ENCODE measurements around the gene ZNF385B.
A peak's percentile ranks its signal among the peaks of the same experiment; 100 is the strongest.

Gene ZNF385B

GRCh38 chr2:179817181-179817841, 44.1 kb downstream of the ZNF385B start:
- H3K4me3 ChIP-seq (ENCODE audit: low read depth, low read length) = no peak overlapping the region
- CTCF ChIA-PET = no interaction called here
- POLR2A ChIA-PET = no interaction called here
- TF ChIP-seq ZNF830 (tag by site-specific recombination; IDR thresholded peaks at IDR 0.05; ENCODE audit: low read depth) = no peak
- TF ChIP-seq ZNF350 (tag by site-specific recombination; IDR thresholded peaks at IDR 0.05) = no peak
- 0 out of 2 replicates have a peak, but pooled peaks have one; percentile 22 for TF ChIP-seq GFI1B (tag by site-specific recombination; IDR thresholded peaks at IDR 0.05)
- no peak for TF ChIP-seq KLF16 (tag by site-specific recombination; IDR thresholded peaks at IDR 0.05)
- no peak for TF ChIP-seq ZNF549 (tag by site-specific recombination; IDR thresholded peaks at IDR 0.05)
- no peak for TF ChIP-seq AEBP2 (tag by site-specific recombination; IDR thresholded peaks at IDR 0.05; ENCODE audit: borderline replicate concordance)
- no peak for TF ChIP-seq MZF1 (tag by site-specific recombination; IDR thresholded peaks at IDR 0.05; ENCODE audit: borderline replicate concordance)
- TF ChIP-seq ZNF843 (tag by site-specific recombination; IDR thresholded peaks at IDR 0.05) = peak; percentile 50; the same call in 1 of the 2 replicates
- no peak for TF ChIP-seq EGR2 (tag by site-specific recombination; IDR thresholded peaks at IDR 0.05; ENCODE audit: low read depth)
- no peak for TF ChIP-seq ZNF155 (tag by site-specific recombination; IDR thresholded peaks at IDR 0.05)
- no peak for TF ChIP-seq ZNF692 (tag by site-specific recombination; IDR thresholded peaks at IDR 0.05)
- no peak for TF ChIP-seq ZBTB20 (tag by site-specific recombination; IDR thresholded peaks at IDR 0.05)
- no peak for TF ChIP-seq ZNF521 (tag by site-specific recombination; IDR thresholded peaks at IDR 0.05)
- TF ChIP-seq ZNF426 (tag by site-specific recombination; IDR thresholded peaks at IDR 0.05) = no peak
- no peak for TF ChIP-seq ZEB2 (tag by site-specific recombination; IDR thresholded peaks at IDR 0.05)
- no peak for TF ChIP-seq RBAK (tag by site-specific recombination; IDR thresholded peaks at IDR 0.05)
- no peak for TF ChIP-seq ZNF580 (tag by site-specific recombination; IDR thresholded peaks at IDR 0.05)
- no peak for TF ChIP-seq ZNF654 (tag by site-specific recombination; IDR thresholded peaks at IDR 0.05; ENCODE audit: low read depth)
- no peak for TF ChIP-seq ZNF362 (tag by site-specific recombination; IDR thresholded peaks at IDR 0.05)
- no peak for TF ChIP-seq SP3 (tag by site-specific recombination; IDR thresholded peaks at IDR 0.05)
- no peak for TF ChIP-seq ZNF214 (tag by site-specific recombination; IDR thresholded peaks at IDR 0.05; ENCODE audit: borderline replicate concordance)
- no peak for TF ChIP-seq ZNF146 (tag by site-specific recombination; IDR thresholded peaks at IDR 0.05)
- TF ChIP-seq KLF8 (tag by site-specific recombination; IDR thresholded peaks at IDR 0.05) = no peak
- TF ChIP-seq ZNF626 (tag by site-specific recombination; IDR thresholded peaks at IDR 0.05) = no peak
- no peak for TF ChIP-seq ZNF274 (IDR thresholded peaks at IDR 0.05; ENCODE audit: low read length)
- no peak for TF ChIP-seq ZNF274 (tag by site-specific recombination; IDR thresholded peaks at IDR 0.05; ENCODE audit: borderline replicate concordance)
- TF ChIP-seq HOXD13 (CRISPR knock-in tag; IDR thresholded peaks at IDR 0.05; ENCODE audit: borderline replicate concordance) = peak; percentile 24; the same call in 1 of the 2 replicates
- TF ChIP-seq ZNF585B (tag by site-specific recombination; IDR thresholded peaks at IDR 0.05) = no peak
- TF ChIP-seq BCL11A (tag by site-specific recombination; IDR thresholded peaks at IDR 0.05; ENCODE audit: low read depth) = no peak
- no peak for TF ChIP-seq ZNF148 (tag by site-specific recombination; IDR thresholded peaks at IDR 0.05; ENCODE audit: borderline replicate concordance)
- TF ChIP-seq ZNF24 (tag by site-specific recombination; IDR thresholded peaks at IDR 0.05) = no peak

More at GRCh38 chr2:179817181-179817841, 44.1 kb downstream of the ZNF385B start:
- Histone ChIP-seq H3K4me1 (ENCODE audit: control insufficient read depth, insufficient read depth, low read length) (peaks cover 13% of the 10 kb centered on the region), H3K27ac (ENCODE audit: extremely low read depth, low read depth, low read length) (no peak overlapping the region), H3K36me3 (ENCODE audit: control insufficient read depth in 2 of 2, insufficient read depth in 1 of 2, low read length in 2 of 2) (no peaks in the 10 kb centered on the region), H3K9me3 (ENCODE audit: control insufficient read depth, insufficient read depth, low read depth, low read length) (no peaks in the 10 kb centered on the region)
